ENCODE data around the gene MAP4K5. TPM values are rescaled to one million over a fixed set of nuclear protein-coding genes. Genes with fewer than 3 reads are reported as not detected.

Gene MAP4K5
- total RNA-seq, 1 experiment from 2014 or later: 39.1 TPM

GRCh38 chr14:50389668-50390441 lies 142.5 kb downstream of the MAP4K5 start (continued):
- TF ChIP-seq REST (IDR thresholded peaks at IDR 0.05; ENCODE audit: low read depth) (no peak), CBX3 (IDR thresholded peaks at IDR 0.05; ENCODE audit: low read depth) (no peak), ZFX (IDR thresholded peaks at IDR 0.05) (no peak), ELF1 (IDR thresholded peaks at IDR 0.05; ENCODE audit: borderline replicate concordance, low read depth) (no peak), CTCF (IDR thresholded peaks at IDR 0.05 in 2 of 3, conservative IDR thresholded peaks at IDR 0.05 in 1 of 3; ENCODE audit: borderline replicate concordance in 1 of 3, insufficient read depth in 1 of 3, low read depth in 2 of 3, low read length in 2 of 3) (no peak), ZNF274 (IDR thresholded peaks at IDR 0.05; ENCODE audit: low read depth, low read length) (no peak)

- Histone ChIP-seq H3K9me2 (ENCODE audit: insufficient read depth) (no peaks in the 10 kb centered on the region), H3K9me3 (ENCODE audit: control insufficient read depth in 1 of 2, insufficient read depth in 1 of 2, low read depth in 1 of 2, low read length in 2 of 2) (no peaks in the 10 kb centered on the region), H3K4me3 (replicated peaks in 1 of 2; ENCODE audit: low read depth in 1 of 2, low read length in 2 of 2) (no peak overlapping the region), H3K9ac (ENCODE audit: low read length) (no peak overlapping the region), H4K20me1 (ENCODE audit: insufficient read depth) (no peaks in the 10 kb centered on the region), H3K79me2 (ENCODE audit: insufficient read depth, low read length) (no peaks in the 10 kb centered on the region), H2AFZ (ENCODE audit: low read depth, low read length, poor library complexity, severe bottlenecking) (no peak overlapping the region), H3K4me1 (ENCODE audit: control insufficient read depth in 1 of 2, insufficient read depth in 2 of 2, low read length in 2 of 2) (peaks cover 0 to 8% of the 10 kb centered on the region in 2 experiments; a peak in 1 of 4 replicates), H3K27ac (ENCODE audit: low read depth, low read length) (no peak overlapping the region), H3K27me3 (ENCODE audit: insufficient read depth, low read length) (no peaks in the 10 kb centered on the region), H3K36me3 (ENCODE audit: control insufficient read depth in 1 of 2, insufficient read depth in 2 of 2, low read length in 2 of 2) (no peaks in the 10 kb centered on the region), H3K4me2 (ENCODE audit: low read length) (no peak overlapping the region)
- ChIA-PET RAD21 (ENCODE audit: low non-redundant PET in 1 of 2, low total read pairs in 2 of 2, uncharacterized antibody in 2 of 2, unreplicated experiment in 2 of 2) (no interaction called here), CTCF (no interaction called here), POLR2A (no interaction called here)
- TF ChIP-seq TCF7L2 (IDR thresholded peaks at IDR 0.05; ENCODE audit: borderline replicate concordance, extremely low read depth, insufficient read depth, insufficient read length) (peak; percentile 83), EZH2 (IDR thresholded peaks at IDR 0.05) (no peak)
- BruUV-seq (replicated peaks): no TSS peak
- DNase-seq (ENCODE audit: low read depth, low spot score) (no peak), ATAC-seq (no peak)
- intact Hi-C loops (cut with micrococcal nuclease): no loop called here
These were observed 144.0 kb downstream of the MAP4K5 start for GRCh38 chr14:50388256-50388931.
